Upper lobe of left lung (tissue), 6 donors: ENCODE results near the gene TBX1. TPM values are rescaled to one million over a fixed set of nuclear protein-coding genes. Genes with fewer than 3 reads are reported as not detected.
"Not testable (repeated sequence)": the region's sequence is repeated elsewhere in the genome, so short reads cannot be mapped to it uniquely, and the experiment has no call there.

Experiments used
- ATAC-seq, 2 donors: fragments of 200-7000 bp; cut with Tn5 transposase; one replicate each; pipeline ENCODE4 v1.9.1; 2022; ENCODE audit warnings: mild to moderate bottlenecking in 2 of 2, moderate library complexity in 2 of 2; ENCODE audit not compliant: low FRiP score in 2 of 2
- DNase-seq, 2 donors: peaks; one replicate each; pipeline ENCODE4 v3.0.0-alpha.2; 2019 to 2020
- H3K27ac ChIP-seq, 4 donors: fragments of 200-600 bp; sonication (generic); one replicate each; pipeline ENCODE4 v1.5.1; 2016 to 2019
- H3K27me3 ChIP-seq, 4 donors: fragments of 200-600 bp; sonication (generic); one replicate each; pipeline ENCODE4 v1.5.1; 2017 to 2019
- H3K36me3 ChIP-seq, 4 donors: fragments of 200-600 bp; sonication (generic); one replicate each; pipeline ENCODE4 v1.5.1; 2016 to 2019
- H3K4me1 ChIP-seq, 4 donors: fragments of 200-600 bp; sonication (generic); one replicate each; pipeline ENCODE4 v1.5.1; 2018 to 2019
- H3K4me3 ChIP-seq, 4 donors: fragments of 200-600 bp; sonication (generic); one replicate each; pipeline ENCODE4 v1.5.1; 2017 to 2019; ENCODE audit warnings: mild to moderate bottlenecking in 2 of 4, moderate library complexity in 1 of 4
- H3K9me3 ChIP-seq, 4 donors: fragments of 200-600 bp; sonication (generic); one replicate each; pipeline ENCODE4 v1.5.1; 2018 to 2019
- CTCF ChIP-seq, 6 experiments: fragments of 450-650 bp in 4 of 6; fragments of 200-600 bp in 2 of 6; sonication (generic) in 2 of 6; IDR thresholded peaks; one replicate each; pipeline ENCODE4 v1.5.1; 2016 to 2019; ENCODE audit warnings: antibody characterized with exemption in 6 of 6
- EP300 ChIP-seq, 4 donors: sonication (generic); formaldehyde crosslinking; IDR thresholded peaks; one replicate each; pipeline ENCODE4 v1.5.1; 2017; ENCODE audit warnings: antibody characterized with exemption in 4 of 4, control low read depth in 2 of 4
- POLR2A ChIP-seq, 4 donors: fragments of 450-650 bp; IDR thresholded peaks; one replicate each; pipeline ENCODE4 v1.5.1; 2016 to 2017; ENCODE audit warnings: antibody characterized with exemption in 4 of 4, mild to moderate bottlenecking in 2 of 4
- POLR2AphosphoS5 ChIP-seq, 2 donors: sonication (generic); formaldehyde crosslinking; IDR thresholded peaks; one replicate each; pipeline ENCODE4 v1.5.1; 2017; ENCODE audit warnings: antibody characterized with exemption in 2 of 2
- WGBS, 2 donors: methylation state at CpG; one replicate each; pipeline ENCODE4 v1.1.5; 2017 to 2018; 5-methylcytosine and 5-hydroxymethylcytosine counted together
- total RNA-seq, 6 donors: library from RNA; depleted of rRNA in 4 of 6; stranded (reverse); fragments of >200 nt in 4 of 6; gene quantifications; one replicate each; pipeline versions ENCODE4 v1.1.0 to v1.2.1, GENCODE V29; 2016 to 2021
- donor health status: DM: no; HTN: no; CAD: no; lungs with moderate emphysema.
- donor health status: DM: no; HTN: yes; CAD: no; lungs with severe emphysema.

Gene TBX1
- total RNA-seq, 6 donors from 2014 or later, result 1.0 to 12.2 (median 5.4) TPM

- H3K4me3 ChIP-seq, result no peak overlapping the region
- ATAC-seq, result peak in 1 of 2 donors; percentile 19
- no peaks in the 10 kb centered on the region for H3K4me1 ChIP-seq
- no peaks in the 10 kb centered on the region for H3K36me3 ChIP-seq
- H3K9me3 ChIP-seq, result peaks cover 0 to 4% (median 0%) of the 10 kb centered on the region in 4 donors
- no peaks in the 10 kb centered on the region for H3K27me3 ChIP-seq
- H3K27ac ChIP-seq, result no peak overlapping the region
- DNase-seq, result peak in 1 of 2 donors; percentile 64
- 88% methylated on average over 12 to 15 of the region's 16 CpGs for WGBS, 2 donors
- TF ChIP-seq EP300 (IDR thresholded peaks at IDR 0.05) (no peak), CTCF (IDR thresholded peaks at IDR 0.05) (no peak), POLR2AphosphoS5 (IDR thresholded peaks at IDR 0.05) (no peak), POLR2A (IDR thresholded peaks at IDR 0.05) (no peak)
Observed at GRCh38 chr22:19789406-19789805, 28.8 kb downstream of the TBX1 start.

- WGBS, 2 donors, result 71 to 96% methylated on average over 6 of the region's 6 CpGs
- H3K27ac ChIP-seq, result no peak overlapping the region
- H3K4me3 ChIP-seq, result no peak overlapping the region
- no peaks in the 10 kb centered on the region for H3K4me1 ChIP-seq
- DNase-seq, result no peak
- TF ChIP-seq POLR2A (IDR thresholded peaks at IDR 0.05), result no peak
- TF ChIP-seq EP300 (IDR thresholded peaks at IDR 0.05), result no peak
- no peak for TF ChIP-seq CTCF (IDR thresholded peaks at IDR 0.05)
- TF ChIP-seq POLR2AphosphoS5 (IDR thresholded peaks at IDR 0.05), result no peak
- H3K36me3 ChIP-seq, result no peaks in the 10 kb centered on the region
- ATAC-seq, result no peak
- no peaks in the 10 kb centered on the region for H3K27me3 ChIP-seq
- peaks cover 0 to 4% (median 0%) of the 10 kb centered on the region in 4 donors for H3K9me3 ChIP-seq
Observed at GRCh38 chr22:19789828-19790227, 29.2 kb downstream of the TBX1 start.

- Histone ChIP-seq H3K36me3 (no peaks in the 10 kb centered on the region), H3K27ac (no peak overlapping the region), H3K27me3 (no peaks in the 10 kb centered on the region), H3K4me3 (no peak overlapping the region), H3K4me1 (no peaks in the 10 kb centered on the region), H3K9me3 (peaks cover 0 to 4% (median 0%) of the 10 kb centered on the region in 4 donors)
- no peak for TF ChIP-seq EP300 (IDR thresholded peaks at IDR 0.05)
- no peak for TF ChIP-seq CTCF (IDR thresholded peaks at IDR 0.05)
- no peak for TF ChIP-seq POLR2A (IDR thresholded peaks at IDR 0.05)
- no peak for TF ChIP-seq POLR2AphosphoS5 (IDR thresholded peaks at IDR 0.05)
- no peak for DNase-seq
- no peak for ATAC-seq
Observed at GRCh38 chr22:19791243-19791642, 30.7 kb downstream of the TBX1 start.

GRCh38 chr22:19791894-19792293, 31.3 kb downstream of the TBX1 start:
- ATAC-seq (no peak), DNase-seq (no peak)
- TF ChIP-seq POLR2AphosphoS5 (IDR thresholded peaks at IDR 0.05) (no peak), CTCF (IDR thresholded peaks at IDR 0.05) (no peak), POLR2A (IDR thresholded peaks at IDR 0.05) (no peak), EP300 (IDR thresholded peaks at IDR 0.05) (no peak)
- H3K9me3 ChIP-seq, result peaks cover 0 to 4% (median 0%) of the 10 kb centered on the region in 4 donors
- no peak overlapping the region for H3K4me3 ChIP-seq
- no peaks in the 10 kb centered on the region for H3K4me1 ChIP-seq
- H3K27me3 ChIP-seq, result no peaks in the 10 kb centered on the region
- H3K36me3 ChIP-seq, result no peaks in the 10 kb centered on the region
- no peak overlapping the region for H3K27ac ChIP-seq

GRCh38 chr22:19792383-19792896, 31.9 kb downstream of the TBX1 start:
- not testable (repeated sequence) for H3K36me3 ChIP-seq, H3K4me3 ChIP-seq, H3K27me3 ChIP-seq, H3K27ac ChIP-seq, DNase-seq, ATAC-seq, H3K4me1 ChIP-seq, H3K9me3 ChIP-seq
- WGBS, 2 donors, result 89 to 93% methylated on average over 13 of the region's 13 CpGs
